Spleen (tissue), 7 donors: Measurements from ENCODE around the gene NEK10.

ENCODE experiments used
- POLR2AphosphoS5 ChIP-seq, 3 donors: sonication (generic); formaldehyde crosslinking; IDR thresholded peaks; one replicate each; pipeline ENCODE4 v1.5.1; 2017; ENCODE audit warnings: antibody characterized with exemption in 3 of 3
- TF ChIP-seq, protein P1 (sequence below), 11 experiments: fragments of 200-600 bp in 7 of 11; fragments of 450-650 bp in 4 of 11; sonication (generic) in 4 of 11; IDR thresholded peaks in 8 of 11; conservative IDR thresholded peaks in 3 of 11; 1 replicate in 7 of 11; 2 replicates in 4 of 11; pipeline versions ENCODE4 v1.4.0 to v1.8.0; 2016 to 2021; ENCODE audit warnings: antibody characterized with exemption in 11 of 11, inconsistent platforms in 4 of 11, mild to moderate bottlenecking in 1 of 11
- donor health status: DM: no; HTN: no; CAD: no; lungs with moderate emphysema.
- donor health status: DM: no; HTN: no; CAD: no.
- donor health status: DM: no; HTN: no; CAD: no.

DNA sequence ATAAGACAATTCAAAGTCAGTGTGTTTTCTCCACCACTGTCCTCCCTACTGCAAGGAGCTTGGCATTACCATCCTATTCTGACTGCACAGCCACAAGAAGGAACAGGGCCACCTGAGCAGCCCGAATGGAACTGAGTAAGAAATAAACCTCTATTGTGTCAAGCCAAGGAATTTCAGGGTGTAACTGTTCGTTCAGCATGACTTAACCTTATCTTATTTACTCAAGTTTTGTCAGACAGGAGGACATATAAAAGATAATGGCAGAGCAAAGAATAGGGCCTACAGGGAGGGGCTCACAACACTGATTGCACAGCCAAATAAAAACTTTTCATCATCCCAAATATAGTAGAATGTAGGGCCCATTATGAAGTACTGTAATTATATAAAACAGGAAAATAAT, 236.1 kb downstream of the NEK10 start:
- TF ChIP-seq POLR2AphosphoS5 (IDR thresholded peaks at IDR 0.05), result no peak
- TF ChIP-seq, protein P1, sequence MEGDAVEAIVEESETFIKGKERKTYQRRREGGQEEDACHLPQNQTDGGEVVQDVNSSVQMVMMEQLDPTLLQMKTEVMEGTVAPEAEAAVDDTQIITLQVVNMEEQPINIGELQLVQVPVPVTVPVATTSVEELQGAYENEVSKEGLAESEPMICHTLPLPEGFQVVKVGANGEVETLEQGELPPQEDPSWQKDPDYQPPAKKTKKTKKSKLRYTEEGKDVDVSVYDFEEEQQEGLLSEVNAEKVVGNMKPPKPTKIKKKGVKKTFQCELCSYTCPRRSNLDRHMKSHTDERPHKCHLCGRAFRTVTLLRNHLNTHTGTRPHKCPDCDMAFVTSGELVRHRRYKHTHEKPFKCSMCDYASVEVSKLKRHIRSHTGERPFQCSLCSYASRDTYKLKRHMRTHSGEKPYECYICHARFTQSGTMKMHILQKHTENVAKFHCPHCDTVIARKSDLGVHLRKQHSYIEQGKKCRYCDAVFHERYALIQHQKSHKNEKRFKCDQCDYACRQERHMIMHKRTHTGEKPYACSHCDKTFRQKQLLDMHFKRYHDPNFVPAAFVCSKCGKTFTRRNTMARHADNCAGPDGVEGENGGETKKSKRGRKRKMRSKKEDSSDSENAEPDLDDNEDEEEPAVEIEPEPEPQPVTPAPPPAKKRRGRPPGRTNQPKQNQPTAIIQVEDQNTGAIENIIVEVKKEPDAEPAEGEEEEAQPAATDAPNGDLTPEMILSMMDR (IDR thresholded peaks at IDR 0.05 in 8 of 11, conservative IDR thresholded peaks at IDR 0.05 in 3 of 11), result no peak
